DMS53 treated with DMSO at 0.1 percent for 48 hours (cell line): ENCODE results near the gene ZNF775.

Experiments used
- DNase-seq: peaks from one replicate; lab custom pipeline; 2025; ENCODE audit not compliant: unreplicated experiment; lab: John Stamatoyannopoulos, UW

Gene ZNF775

DNA sequence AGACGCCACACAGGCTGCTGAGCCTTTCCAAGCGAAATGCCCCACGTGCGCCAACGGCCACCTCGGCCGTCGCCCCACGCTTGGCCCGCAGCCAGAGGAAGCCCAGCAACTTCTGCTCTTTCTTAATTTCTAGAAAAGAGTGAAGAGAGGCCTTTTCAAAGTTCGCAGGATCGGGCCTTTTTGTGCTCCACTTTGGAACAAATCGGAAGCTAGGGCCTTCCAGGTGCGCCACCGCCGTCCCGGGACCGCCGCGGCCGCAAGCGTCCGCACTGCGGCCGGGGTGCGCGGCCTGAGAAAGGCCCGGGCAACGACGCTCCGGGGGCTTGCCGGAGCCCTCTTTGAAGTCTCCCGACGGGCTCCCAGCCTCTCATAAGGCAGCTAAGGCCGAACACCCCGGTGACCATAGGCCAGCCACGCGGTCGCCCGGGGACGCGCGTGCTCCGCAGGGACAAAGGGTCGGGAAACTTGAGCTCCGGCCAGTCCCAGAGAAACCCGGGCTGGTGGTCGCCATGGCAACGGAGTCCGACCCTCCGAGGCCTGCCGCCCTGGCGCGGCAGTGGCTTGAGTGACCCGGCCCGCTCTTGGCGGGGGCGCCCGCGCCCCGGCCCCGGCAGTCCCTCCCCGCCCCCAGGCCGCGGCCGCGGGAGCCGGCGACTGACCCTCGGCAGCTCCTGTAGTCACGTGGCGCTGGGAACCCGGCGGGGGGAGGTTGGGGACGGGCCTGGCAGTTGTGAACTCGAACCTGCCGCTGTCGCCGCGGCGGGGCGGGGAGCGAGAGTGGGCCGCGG lies 10.8 kb upstream of the ZNF775 start, which contains the start of gene REPIN1:
Gene REPIN1 (plus strand): TSS at position 727 of the 788 bp plus-strand sequence. CDS start 890 bp downstream, outside the sequence.
- DNase-seq = peak; percentile 81

- peak; percentile 67 for DNase-seq
These were observed 10.0 kb upstream of the ZNF775 start for GRCh38 chr7:150368884-150369747.

DNA sequence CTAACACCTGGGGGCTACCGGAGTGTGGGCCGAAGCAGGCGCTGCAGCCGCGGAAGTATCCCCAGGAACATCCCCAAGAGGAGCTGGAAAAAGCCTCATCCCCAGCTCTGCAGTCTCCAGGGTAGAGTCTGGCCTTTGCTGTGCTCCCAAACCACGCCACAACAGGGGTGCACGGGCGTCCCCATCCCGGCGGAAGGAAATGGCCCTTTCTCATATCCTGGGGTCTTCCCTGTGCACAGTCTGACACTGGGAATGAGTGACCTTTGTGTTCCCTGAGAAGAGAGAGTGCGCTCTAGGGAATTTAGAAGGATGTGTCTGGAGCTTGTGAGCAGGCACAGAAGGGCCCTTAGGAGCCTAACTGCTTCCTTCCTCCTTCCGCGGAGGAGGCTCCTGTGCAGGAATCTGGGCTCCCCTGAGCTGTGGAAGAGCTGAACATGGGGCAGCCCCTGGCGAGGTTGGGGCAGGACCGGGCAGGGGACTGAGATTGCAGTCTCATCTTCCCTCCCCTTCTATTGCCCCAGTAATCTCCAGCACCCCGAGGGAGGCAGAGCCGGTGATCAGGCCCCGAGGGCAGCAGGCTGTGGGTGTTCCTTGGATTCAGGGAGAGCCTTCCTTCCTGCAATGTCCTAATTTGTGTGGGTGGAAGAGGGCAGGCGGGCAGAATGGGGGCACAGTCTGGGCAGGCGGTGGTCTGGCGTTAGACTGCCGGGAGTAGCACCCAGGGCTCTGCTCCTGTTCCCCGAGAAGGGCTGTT lies 9.2 kb upstream of the ZNF775 start:
- no peak for DNase-seq

GRCh38 chr7:150370612-150371071 lies 8.5 kb upstream of the ZNF775 start:
- no peak for DNase-seq

DNA sequence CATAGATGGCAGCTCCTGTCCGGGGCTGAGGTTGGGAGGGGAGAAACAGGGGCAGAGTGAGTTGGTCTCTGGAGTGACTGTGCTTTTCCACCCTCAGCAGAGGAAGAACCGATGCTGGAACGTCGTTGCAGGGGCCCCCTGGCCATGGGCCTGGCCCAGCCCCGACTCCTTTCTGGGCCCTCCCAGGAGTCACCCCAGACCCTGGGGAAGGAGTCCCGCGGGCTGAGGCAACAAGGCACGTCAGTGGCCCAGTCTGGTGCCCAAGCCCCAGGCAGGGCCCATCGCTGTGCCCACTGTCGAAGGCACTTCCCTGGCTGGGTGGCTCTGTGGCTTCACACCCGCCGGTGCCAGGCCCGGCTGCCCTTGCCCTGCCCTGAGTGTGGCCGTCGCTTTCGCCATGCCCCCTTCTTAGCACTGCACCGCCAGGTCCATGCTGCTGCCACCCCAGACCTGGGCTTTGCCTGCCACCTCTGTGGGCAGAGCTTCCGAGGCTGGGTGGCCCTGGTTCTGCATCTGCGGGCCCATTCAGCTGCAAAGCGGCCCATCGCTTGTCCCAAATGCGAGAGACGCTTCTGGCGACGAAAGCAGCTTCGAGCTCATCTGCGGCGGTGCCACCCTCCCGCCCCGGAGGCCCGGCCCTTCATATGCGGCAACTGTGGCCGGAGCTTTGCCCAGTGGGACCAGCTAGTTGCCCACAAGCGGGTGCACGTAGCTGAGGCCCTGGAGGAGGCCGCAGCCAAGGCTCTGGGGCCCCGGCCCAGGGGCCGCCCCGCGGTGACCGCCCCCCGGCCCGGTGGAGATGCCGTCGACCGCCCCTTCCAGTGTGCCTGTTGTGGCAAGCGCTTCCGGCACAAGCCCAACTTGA lies 7.8 kb upstream of the ZNF775 start:
- no peak for DNase-seq

DNA sequence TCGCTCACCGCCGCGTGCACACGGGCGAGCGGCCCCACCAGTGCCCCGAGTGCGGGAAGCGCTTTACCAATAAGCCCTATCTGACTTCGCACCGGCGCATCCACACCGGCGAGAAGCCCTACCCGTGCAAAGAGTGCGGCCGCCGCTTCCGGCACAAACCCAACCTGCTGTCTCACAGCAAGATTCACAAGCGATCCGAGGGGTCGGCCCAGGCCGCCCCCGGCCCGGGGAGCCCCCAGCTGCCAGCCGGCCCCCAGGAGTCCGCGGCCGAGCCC lies 7.2 kb upstream of the ZNF775 start:
- DNase-seq = no peak

- no peak for DNase-seq
These were observed 6.7 kb upstream of the ZNF775 start for GRCh38 chr7:150372271-150373048.

- DNase-seq = no peak
These were observed 5.9 kb upstream of the ZNF775 start for GRCh38 chr7:150373049-150373801.

GRCh38 chr7:150374026-150374425 lies 5.1 kb upstream of the ZNF775 start:
- no peak for DNase-seq

GRCh38 chr7:150374472-150374871 lies 4.7 kb upstream of the ZNF775 start:
- DNase-seq = no peak

- peak; percentile 17 for DNase-seq
These were observed 3.2 kb upstream of the ZNF775 start for GRCh38 chr7:150375662-150376521.

DNA sequence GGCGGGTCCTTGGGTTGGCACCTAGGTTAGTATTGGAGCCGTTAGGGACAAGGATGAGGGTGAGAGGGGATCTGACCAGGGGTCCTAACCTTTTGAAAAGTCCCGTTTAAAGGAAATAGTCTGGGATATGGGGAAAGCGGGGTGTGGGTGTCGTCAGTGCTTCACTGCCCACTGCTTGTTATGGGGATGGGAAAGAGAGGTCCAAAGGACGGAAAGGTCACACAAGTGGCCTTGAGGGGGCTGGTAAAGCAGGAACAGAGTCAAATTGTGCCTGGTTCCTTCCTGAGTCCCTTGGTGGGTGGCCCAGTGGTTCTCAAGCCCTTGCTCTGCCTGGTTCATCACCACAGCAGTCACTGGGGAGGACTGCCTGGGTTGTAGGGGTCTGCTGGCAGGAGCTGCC lies 2.6 kb upstream of the ZNF775 start:
- no peak for DNase-seq

GRCh38 chr7:150377196-150377595 lies 1.9 kb upstream of the ZNF775 start:
- DNase-seq = peak; percentile 50

DNA sequence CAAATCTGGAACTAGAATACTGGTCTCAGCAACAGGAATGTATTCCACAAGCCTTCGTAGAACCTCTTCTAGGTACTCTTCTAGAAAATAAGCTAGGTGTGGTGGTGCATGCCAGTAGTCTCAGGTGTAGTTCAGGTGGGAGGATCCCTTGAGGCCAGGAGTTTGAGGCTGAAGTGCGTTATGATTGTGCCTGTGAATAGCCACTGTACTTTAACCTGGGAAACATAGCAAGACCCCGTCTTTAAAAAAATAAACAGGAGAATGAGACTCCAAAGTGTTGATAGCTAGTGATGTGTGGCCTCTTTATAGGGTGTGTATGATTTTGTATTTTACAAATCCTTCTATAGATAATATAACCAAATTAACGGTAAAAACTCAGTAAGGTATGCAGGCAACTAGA lies 1.5 kb upstream of the ZNF775 start:
- DNase-seq = peak; percentile 56

DNA sequence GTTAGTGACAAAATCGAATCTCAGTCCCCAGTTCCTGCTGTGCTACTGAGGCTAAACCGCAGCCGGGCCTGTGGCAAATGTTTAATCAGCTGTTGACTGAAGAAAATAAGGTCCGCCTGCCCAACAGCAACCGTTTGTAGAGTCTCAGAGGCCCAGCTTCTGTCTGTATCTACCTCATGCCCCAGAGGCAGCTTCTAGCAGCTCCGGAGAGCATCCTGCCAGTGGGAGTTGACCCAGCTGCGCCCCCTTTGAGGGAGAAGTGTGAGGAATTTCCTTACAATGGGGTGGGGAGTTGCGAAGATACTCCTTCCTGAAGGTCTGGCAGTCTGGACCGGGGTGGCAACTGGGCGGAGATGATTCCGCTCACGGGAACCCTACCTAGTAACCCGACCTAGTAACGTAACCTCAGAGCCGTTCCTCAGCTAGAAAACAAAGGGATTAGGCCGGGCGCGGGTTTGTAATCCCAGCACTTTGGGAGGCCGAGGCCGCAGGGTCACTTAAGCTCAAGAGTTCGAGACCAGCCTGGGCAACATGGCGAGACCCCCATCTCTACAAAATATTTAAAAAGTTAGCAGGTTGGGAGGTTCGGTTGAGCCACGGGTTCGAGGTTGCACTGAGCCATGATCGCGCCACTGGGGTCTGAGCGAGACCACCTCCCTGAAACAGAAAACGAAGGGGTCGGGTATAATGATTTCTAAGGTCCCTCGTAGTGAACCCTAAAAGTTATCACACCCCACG lies 846 bp upstream of the ZNF775 start:
- peak; percentile 90 for DNase-seq

GRCh38 chr7:150379441-150380379 lies 580 bp downstream of the ZNF775 start:
- peak; percentile 24 for DNase-seq
